Esophagus squamous epithelium (tissue), 5 donors: ENCODE data around the gene MSH6. TPM values are rescaled to one million over a fixed set of nuclear protein-coding genes. Genes with fewer than 3 reads are reported as not detected.
"Not testable (repeated sequence)": the region's sequence is repeated elsewhere in the genome, so short reads cannot be mapped to it uniquely, and the experiment has no call there.

Source experiments
- DNase-seq: peaks from one replicate; lab custom pipeline; 2025; lab: John Stamatoyannopoulos, UW
- H3K27ac ChIP-seq, 4 donors: fragments of 200-600 bp; sonication (generic); one replicate each; pipeline ENCODE4 v1.5.1; 2016 to 2019; ENCODE audit warnings: mild to moderate bottlenecking in 1 of 4
- H3K27me3 ChIP-seq, 4 donors: fragments of 200-600 bp; sonication (generic); 1 replicate in 3 of 4; 2 replicates in 1 of 4; pipeline versions ENCODE4 v1.5.1 to v1.6.0; 2017 to 2021; ENCODE audit warnings: antibody characterized with exemption in 1 of 4
- H3K36me3 ChIP-seq, 3 donors: fragments of 200-600 bp; sonication (generic); one replicate each; pipeline ENCODE4 v1.5.1; 2016 to 2019
- H3K4me1 ChIP-seq, 3 donors: fragments of 200-600 bp; sonication (generic); one replicate each; pipeline ENCODE4 v1.5.1; 2017 to 2019
- H3K4me3 ChIP-seq, 4 donors: fragments of 200-600 bp; sonication (generic); 1 replicate in 3 of 4; 2 replicates in 1 of 4; pipeline ENCODE4 v1.5.1; 2016 to 2019; ENCODE audit warnings: mild to moderate bottlenecking in 2 of 4, moderate library complexity in 1 of 4
- H3K9me3 ChIP-seq, 3 donors: fragments of 200-600 bp; sonication (generic); one replicate each; pipeline ENCODE4 v1.5.1; 2016 to 2019
- POLR2A ChIP-seq, 4 donors: fragments of 450-650 bp; IDR thresholded peaks; one replicate each; pipeline ENCODE4 v1.6.1; 2017; ENCODE audit warnings: antibody characterized with exemption in 4 of 4, mild to moderate bottlenecking in 4 of 4, moderate library complexity in 3 of 4
- WGBS, 2 donors: methylation state at CpG; one replicate each; pipeline ENCODE4 v1.1.5; 2018; 5-methylcytosine and 5-hydroxymethylcytosine counted together
- intact Hi-C: fragments of 100-400 bp; cut with DNase I; formaldehyde crosslinking; loops from one replicate; pipeline ENCODE4 v1.15.0; 2022
- small RNA-seq, 4 donors: library from RNA; depleted of rRNA; stranded (forward); fragments of <200 nt; gene quantifications; one replicate each; pipeline ENCODE3, GENCODE V24; 2016
- total RNA-seq, 4 donors: library from RNA; depleted of rRNA; stranded (reverse); fragments of >200 nt; gene quantifications; one replicate each; pipeline ENCODE4 v1.1.0, GENCODE V29; 2016
- TF ChIP-seq, protein P1 (sequence below), 6 experiments: fragments of 450-650 bp in 4 of 6; fragments of 200-600 bp in 2 of 6; sonication (generic) in 2 of 6; IDR thresholded peaks; one replicate each; pipeline ENCODE4 v1.5.1; 2016 to 2019; ENCODE audit warnings: antibody characterized with exemption in 6 of 6, mild to moderate bottlenecking in 4 of 6, moderate library complexity in 4 of 6
- donor health status: DM: yes; HTN: yes; CAD: no.

MSH6 gene
- total RNA-seq, 4 donors from 2014 or later = 22.7 to 29.5 (median 25.4) TPM

DNA sequence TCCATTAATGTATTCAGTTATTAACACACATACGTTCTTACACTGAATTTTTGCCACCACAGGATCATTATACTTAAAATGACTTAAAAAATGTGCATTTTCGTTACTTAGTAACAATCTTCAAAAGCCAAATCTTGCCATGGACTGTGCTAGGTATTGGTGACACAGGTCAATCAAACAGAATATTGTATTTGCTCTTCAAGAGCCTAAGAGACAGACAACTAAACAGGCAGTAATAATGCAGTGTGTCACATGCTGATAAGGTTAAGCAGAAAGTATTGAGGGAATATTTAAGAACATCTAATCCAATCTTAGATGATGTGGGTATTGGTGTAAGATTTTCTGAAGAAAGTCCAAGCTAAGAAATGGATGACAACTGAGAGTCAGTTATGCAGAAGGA is 66.4 kb downstream of the MSH6 start:
- peaks cover 0 to 51% (median 5%) of the 10 kb centered on the region in 3 donors for H3K4me1 ChIP-seq
- no peak overlapping the region for H3K4me3 ChIP-seq
- H3K9me3 ChIP-seq = no peaks in the 10 kb centered on the region
- DNase-seq = no peak
- no peak overlapping the region for H3K27ac ChIP-seq
- H3K36me3 ChIP-seq = peaks cover 0 to 10% (median 0%) of the 10 kb centered on the region in 3 donors
- 79 to 86% methylated on average over 2 of the region's 2 CpGs for WGBS, 2 donors
- H3K27me3 ChIP-seq = no peaks in the 10 kb centered on the region
- intact Hi-C loops = no loop called here
- TF ChIP-seq, protein P1, sequence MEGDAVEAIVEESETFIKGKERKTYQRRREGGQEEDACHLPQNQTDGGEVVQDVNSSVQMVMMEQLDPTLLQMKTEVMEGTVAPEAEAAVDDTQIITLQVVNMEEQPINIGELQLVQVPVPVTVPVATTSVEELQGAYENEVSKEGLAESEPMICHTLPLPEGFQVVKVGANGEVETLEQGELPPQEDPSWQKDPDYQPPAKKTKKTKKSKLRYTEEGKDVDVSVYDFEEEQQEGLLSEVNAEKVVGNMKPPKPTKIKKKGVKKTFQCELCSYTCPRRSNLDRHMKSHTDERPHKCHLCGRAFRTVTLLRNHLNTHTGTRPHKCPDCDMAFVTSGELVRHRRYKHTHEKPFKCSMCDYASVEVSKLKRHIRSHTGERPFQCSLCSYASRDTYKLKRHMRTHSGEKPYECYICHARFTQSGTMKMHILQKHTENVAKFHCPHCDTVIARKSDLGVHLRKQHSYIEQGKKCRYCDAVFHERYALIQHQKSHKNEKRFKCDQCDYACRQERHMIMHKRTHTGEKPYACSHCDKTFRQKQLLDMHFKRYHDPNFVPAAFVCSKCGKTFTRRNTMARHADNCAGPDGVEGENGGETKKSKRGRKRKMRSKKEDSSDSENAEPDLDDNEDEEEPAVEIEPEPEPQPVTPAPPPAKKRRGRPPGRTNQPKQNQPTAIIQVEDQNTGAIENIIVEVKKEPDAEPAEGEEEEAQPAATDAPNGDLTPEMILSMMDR (IDR thresholded peaks at IDR 0.05) = no peak
- TF ChIP-seq POLR2A (IDR thresholded peaks at IDR 0.05) = no peak

DNA sequence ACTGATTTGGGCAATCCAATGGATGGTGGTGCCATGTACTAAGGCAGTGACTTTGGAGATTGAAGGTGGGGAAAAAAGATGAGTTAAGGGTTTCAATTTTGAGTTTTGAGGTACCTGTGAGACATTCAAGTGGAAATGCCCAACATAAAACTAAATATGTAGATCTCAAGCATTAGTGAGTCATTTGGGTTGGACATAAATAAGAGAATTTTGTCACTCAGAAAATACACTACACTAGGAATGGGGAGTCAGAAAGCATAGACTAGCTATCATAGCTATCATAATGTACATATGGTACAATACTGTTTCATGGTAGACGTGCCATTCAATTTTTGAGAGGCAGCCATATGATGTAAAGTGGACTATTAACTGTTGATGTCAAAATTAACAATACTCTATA is 67.3 kb downstream of the MSH6 start:
- no peak overlapping the region for H3K4me3 ChIP-seq
- H3K9me3 ChIP-seq = no peaks in the 10 kb centered on the region
- TF ChIP-seq, protein P1 (IDR thresholded peaks at IDR 0.05) = no peak
- TF ChIP-seq POLR2A (IDR thresholded peaks at IDR 0.05) = no peak
- 90 to 91% methylated on average over 1 of the region's 1 CpG for WGBS, 2 donors
- intact Hi-C loops = no loop called here
- H3K27me3 ChIP-seq = no peaks in the 10 kb centered on the region
- H3K36me3 ChIP-seq = peaks cover 0 to 10% (median 0%) of the 10 kb centered on the region in 3 donors
- no peak for DNase-seq
- H3K4me1 ChIP-seq = peaks cover 0 to 50% (median 3%) of the 10 kb centered on the region in 3 donors
- H3K27ac ChIP-seq = no peak overlapping the region

DNA sequence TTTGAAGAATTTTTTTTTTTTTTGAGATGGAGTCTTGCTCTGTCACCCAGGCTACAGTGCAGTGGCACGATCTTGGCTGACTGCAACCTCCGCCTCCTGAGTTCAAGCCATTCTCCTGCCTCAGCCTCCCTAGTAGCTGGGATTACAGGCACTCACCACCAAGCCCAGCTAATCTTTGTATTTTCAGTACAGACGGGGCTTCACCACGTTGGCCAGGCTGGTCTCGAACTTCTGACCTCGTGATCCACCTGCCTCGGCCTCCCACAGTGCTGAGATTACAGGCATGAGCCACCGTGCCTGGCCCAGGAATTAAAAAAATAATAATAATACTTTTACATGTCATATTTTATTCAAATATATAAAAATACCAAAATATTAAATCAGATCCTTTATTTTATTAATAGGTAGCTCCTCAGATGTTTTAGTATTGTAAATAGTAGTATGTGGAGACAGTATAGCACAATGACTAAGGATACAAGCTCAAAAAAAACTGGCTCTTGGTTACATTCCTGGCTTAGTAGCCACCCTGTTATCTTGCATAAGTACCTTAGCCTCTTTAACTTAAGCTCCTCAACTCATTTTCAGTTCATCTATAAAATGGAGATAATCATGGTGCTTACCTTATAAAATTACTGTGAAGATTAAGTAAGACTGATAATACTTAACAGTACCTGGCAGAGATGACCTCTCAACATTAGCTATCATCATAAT is 70.3 kb downstream of the MSH6 start:
- intact Hi-C loops, DNase-seq, H3K9me3 ChIP-seq, H3K27me3 ChIP-seq, H3K4me3 ChIP-seq, H3K36me3 ChIP-seq, H3K27ac ChIP-seq: not testable (repeated sequence)
- WGBS, 2 donors = 73 to 89% methylated on average over 8 of the region's 8 CpGs
- peaks cover 0 to 70% (median 0%) of the 10 kb centered on the region in 3 donors for H3K4me1 ChIP-seq

Small RNA genes within 50 kb of the gene (small RNA-seq; reads per million reads assigned to genes)
- gene RF00026 = 0 reads per million in 4 donors
- gene RPL36AP15 = 0 reads per million in 4 donors

Other genes with a start within 250 kb of the MSH6 start
- under 1 TPM in 2 of 4 donors, not detected in 2; 0.04 to 0.34 TPM for gene KCNK12, start 212.2 kb upstream of the MSH6 start, total RNA-seq
- gene FBXO11, start 123.4 kb downstream of the MSH6 start, total RNA-seq = 10 to 100 TPM; 21.0 to 50.2 (median 34.7) TPM